Erythroblast (primary cell): ENCODE results near the gene IGLL5.
"Not testable (repeated sequence)": the region's sequence is repeated elsewhere in the genome, so short reads cannot be mapped to it uniquely, and the experiment has no call there.

Experiments used
- DNase-seq, 2 experiments: peaks; one replicate each; lab custom pipeline; 2025; lab: John Stamatoyannopoulos, UW
- GATA1 ChIP-seq: IDR thresholded peaks from 2 replicates; pipeline ENCODE4 v1.6.1; 2011; ENCODE audit warnings: low read depth, mild to moderate bottlenecking, control low read depth, low read length, moderate library complexity
- POLR2A ChIP-seq: IDR thresholded peaks from 2 replicates; pipeline ENCODE4 v1.6.1; 2011; ENCODE audit warnings: mild to moderate bottlenecking, low read length

IGLL5 gene

GRCh38 chr22:22894740-22895731, 7.4 kb downstream of the IGLL5 start:
- no peak for DNase-seq
- no peak for TF ChIP-seq POLR2A
- no peak for TF ChIP-seq GATA1

DNA sequence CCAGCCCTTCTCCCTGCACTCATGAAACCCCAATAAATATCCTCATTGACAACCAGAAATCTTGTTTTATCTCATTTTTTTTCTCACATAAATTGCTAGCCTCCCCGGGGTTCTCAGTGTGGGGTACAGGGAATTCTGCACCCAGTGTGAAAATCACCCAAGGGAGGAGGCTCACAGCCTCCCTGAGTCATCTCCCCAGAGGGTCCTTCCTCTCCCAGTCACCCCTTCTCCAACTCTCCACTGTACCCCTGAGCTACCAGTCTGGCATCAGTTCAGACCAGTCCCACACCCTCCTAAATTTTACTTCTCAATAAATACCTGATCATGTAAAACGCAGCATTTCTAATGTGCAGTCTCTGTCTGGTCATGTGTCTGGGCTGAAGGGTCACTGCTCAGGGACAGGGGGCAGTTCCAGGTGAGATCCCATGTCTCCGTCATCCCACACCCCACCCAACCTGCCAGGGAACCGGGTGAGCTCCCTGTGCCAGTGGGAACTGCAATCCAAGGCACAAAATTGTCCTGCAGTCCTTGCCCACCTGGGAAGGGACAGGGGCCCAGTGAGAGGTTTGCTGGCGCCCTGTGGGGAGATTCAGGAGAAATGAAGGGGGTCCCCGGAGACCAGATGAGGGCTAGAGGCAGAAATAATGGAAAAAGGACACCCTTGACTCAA, 8.3 kb downstream of the IGLL5 start:
- TF ChIP-seq GATA1 (no peak), POLR2A (no peak)
- DNase-seq: no peak

- no peak for TF ChIP-seq POLR2A
- DNase-seq: no peak
Observed at GRCh38 chr22:22896601-22897000, 9.0 kb downstream of the IGLL5 start.

GRCh38 chr22:22897091-22897490, 9.5 kb downstream of the IGLL5 start:
- TF ChIP-seq POLR2A (no peak), GATA1 (no peak)
- DNase-seq: no peak

GRCh38 chr22:22897947-22898346, 10.3 kb downstream of the IGLL5 start:
- no peak for DNase-seq
- TF ChIP-seq GATA1 (no peak), POLR2A (no peak)

GRCh38 chr22:22898411-22898950, 10.9 kb downstream of the IGLL5 start:
- DNase-seq: not testable (repeated sequence)

- DNase-seq: not testable (repeated sequence)
Observed at GRCh38 chr22:22899342-22900080, 11.9 kb downstream of the IGLL5 start.

- DNase-seq: not testable (repeated sequence)
Observed at GRCh38 chr22:22900527-22901205, 13.1 kb downstream of the IGLL5 start.

DNA sequence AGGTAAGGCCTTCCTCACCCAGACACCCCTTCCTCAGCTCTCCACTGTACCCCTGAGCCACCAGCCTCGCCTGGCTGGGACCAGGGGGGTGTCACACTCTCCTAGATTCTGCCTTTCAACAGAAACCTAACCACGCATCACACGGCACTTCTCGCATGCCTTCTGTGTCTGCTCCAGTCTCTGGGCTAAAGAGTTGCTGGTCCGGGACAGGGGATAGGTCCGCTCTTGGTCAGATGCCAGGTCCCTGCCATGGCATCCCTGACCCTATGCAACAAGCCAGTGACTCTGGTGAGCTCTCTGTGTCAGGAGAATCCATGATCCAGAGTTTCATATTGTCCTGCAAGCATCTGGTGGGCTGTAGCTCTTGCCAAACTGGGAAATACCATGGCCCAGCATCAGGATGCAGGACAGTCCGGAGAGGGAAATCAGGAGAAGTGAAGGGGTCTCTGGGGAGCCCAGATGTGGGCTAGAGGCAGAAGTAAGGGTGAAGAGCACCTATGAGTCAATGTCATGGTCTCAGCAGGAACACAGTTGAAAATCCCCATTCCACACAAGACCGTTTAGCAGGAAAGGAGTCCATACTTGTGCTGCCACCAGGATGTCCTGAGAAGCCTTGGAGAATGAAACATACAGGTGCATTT, 14.1 kb downstream of the IGLL5 start:
- DNase-seq: no peak
- TF ChIP-seq POLR2A: no peak
- TF ChIP-seq GATA1: no peak

DNA sequence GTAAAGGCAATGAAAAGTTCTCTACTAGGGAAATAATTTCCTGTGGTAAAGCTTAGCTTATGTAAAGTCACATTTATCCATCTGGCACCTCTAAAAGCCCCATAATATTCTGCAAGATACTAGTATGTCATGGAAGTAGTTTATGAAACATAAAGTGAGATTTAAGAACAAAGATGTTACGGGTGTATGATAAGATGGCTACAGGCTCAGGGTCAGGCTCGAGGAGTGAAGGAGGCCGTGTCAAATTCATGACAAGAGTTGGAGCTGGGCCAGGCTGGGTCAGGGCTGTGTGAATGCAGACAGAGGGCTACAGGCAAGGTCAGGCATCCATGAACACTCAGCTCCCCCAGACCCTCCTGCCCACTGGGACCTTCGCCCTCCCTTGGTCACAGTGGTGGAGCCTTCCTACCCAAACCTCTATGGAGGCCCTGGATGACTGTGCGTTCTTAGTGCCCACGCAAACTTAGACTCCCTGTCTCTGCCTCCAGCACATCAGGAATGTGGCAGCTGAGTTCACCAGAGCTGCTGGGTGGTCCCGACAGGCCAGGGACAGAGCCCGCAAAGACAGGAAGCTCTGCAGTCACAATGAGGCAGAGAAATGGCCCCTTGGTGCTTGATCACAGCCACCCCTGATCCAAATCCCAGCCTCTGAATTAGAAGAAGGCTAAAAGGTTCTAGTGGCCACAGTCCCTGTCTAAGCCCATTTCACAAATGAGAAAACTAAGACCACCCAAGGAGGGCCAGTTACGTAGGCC, 14.8 kb downstream of the IGLL5 start:
- TF ChIP-seq POLR2A: no peak
- TF ChIP-seq GATA1: no peak
- no peak for DNase-seq

DNA sequence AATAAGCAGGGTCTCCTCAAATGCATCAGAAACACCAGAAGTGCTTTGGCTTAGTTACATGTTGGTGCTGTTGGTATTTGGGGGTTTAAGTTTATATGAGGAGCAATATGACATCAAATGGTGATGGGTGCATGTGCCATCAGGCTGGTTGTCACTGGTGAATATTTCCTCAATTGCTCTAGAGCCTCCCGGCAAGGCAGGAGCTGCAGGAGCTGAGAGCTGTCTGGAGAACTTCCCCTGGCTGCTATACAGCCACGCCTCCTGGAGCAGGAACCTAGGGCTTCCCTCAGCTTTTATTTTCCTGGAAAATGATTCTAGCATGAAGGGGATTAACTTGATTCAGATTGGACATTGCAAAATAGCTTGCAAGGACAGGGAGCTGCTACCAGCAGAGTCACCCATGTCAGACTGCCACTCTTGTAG, 15.8 kb downstream of the IGLL5 start:
- no peak for DNase-seq
- no peak for TF ChIP-seq GATA1
- no peak for TF ChIP-seq POLR2A

- DNase-seq: not testable (repeated sequence)
Observed at GRCh38 chr22:22903781-22904192, 16.2 kb downstream of the IGLL5 start.

DNA sequence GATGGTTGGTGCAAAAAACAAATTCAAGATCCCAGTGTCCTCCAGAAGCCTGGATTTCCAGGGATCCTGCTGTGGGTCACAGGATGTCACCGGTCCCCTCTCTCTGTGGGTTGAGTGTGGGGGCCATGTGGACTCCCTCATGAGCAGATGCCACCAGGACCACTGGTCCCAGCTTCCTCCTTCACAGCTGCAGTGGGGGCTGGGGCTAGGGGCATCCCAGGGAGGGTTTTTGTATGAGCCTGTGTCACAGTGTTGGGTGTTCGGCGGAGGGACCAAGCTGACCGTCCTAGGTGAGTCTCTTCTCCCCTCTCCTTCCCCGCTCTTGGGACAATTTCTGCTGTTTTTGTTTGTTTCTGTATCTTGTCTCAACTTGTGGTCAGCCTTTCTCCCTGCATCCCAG, 17.1 kb downstream of the IGLL5 start:
- DNase-seq: not testable (repeated sequence)

GRCh38 chr22:22906391-22906790, 18.8 kb downstream of the IGLL5 start:
- DNase-seq: not testable (repeated sequence)
